HCT116 (cell line): ENCODE data around the gene CASK.

Experiments
- CTCF ChIP-seq, 3 experiments: fragments of 200-600 bp in 1 of 3; sonication (generic) in 1 of 3; IDR thresholded peaks in 2 of 3; conservative IDR thresholded peaks in 1 of 3; 2 replicates each; pipeline ENCODE4 v1.5.1; 2012 to 2017; ENCODE audit warnings: low read depth in 2 of 3, low read length in 2 of 3, antibody characterized with exemption in 1 of 3, borderline replicate concordance in 1 of 3, control low read depth in 1 of 3, mild to moderate bottlenecking in 1 of 3, mixed read lengths in 1 of 3, mixed run types in 1 of 3, moderate library complexity in 1 of 3; ENCODE audit not compliant: insufficient read depth in 1 of 3
- EZH2phosphoT487 ChIP-seq: fragments of 200-600 bp; IDR thresholded peaks from 2 replicates; pipeline ENCODE4 v1.6.1; 2018; ENCODE audit warnings: antibody characterized with exemption, borderline replicate concordance
- POLR2AphosphoS5 ChIP-seq: IDR thresholded peaks from 2 replicates; pipeline ENCODE4 v1.6.1; 2011; ENCODE audit warnings: mild to moderate bottlenecking, low read depth, low read length, moderate library complexity
- RAD21 ChIP-seq: IDR thresholded peaks from 2 replicates; pipeline ENCODE4 v1.6.1; 2012; ENCODE audit warnings: low read depth, mild to moderate bottlenecking
- ZBTB33 ChIP-seq: IDR thresholded peaks from 2 replicates; pipeline ENCODE4 v1.6.1; 2011; ENCODE audit warnings: mild to moderate bottlenecking, low read length, moderate library complexity; ENCODE audit not compliant: insufficient replicate concordance; ENCODE audit errors: extremely low read depth
- ZFX ChIP-seq: fragments of 450-650 bp; IDR thresholded peaks from 2 replicates; pipeline ENCODE4 v1.6.1; 2017

GRCh38 chrX:41482154-41482850 is 441.1 kb downstream of the CASK start:
- no peak for TF ChIP-seq CTCF (IDR thresholded peaks at IDR 0.05 in 2 of 3, conservative IDR thresholded peaks at IDR 0.05 in 1 of 3; ENCODE audit: borderline replicate concordance in 1 of 3, insufficient read depth in 1 of 3, low read depth in 2 of 3, low read length in 2 of 3)
- no peak for TF ChIP-seq RAD21
- no peak for TF ChIP-seq EZH2phosphoT487
- TF ChIP-seq ZFX = no peak
- TF ChIP-seq ZBTB33 = no peak
- no peak for TF ChIP-seq POLR2AphosphoS5
